ENCODE results near the gene LILRB4. TPM values are rescaled to one million over a fixed set of nuclear protein-coding genes. Genes with fewer than 3 reads are reported as not detected.
"Not testable (repeated sequence)": the region's sequence is repeated elsewhere in the genome, so short reads cannot be mapped to it uniquely, and the experiment has no call there.

LILRB4 gene
- total and polyA plus RNA-seq, 2 donors (not counting 3 experiments of a cell fraction or from before 2014, with no cell fraction given), result not detected

DNA sequence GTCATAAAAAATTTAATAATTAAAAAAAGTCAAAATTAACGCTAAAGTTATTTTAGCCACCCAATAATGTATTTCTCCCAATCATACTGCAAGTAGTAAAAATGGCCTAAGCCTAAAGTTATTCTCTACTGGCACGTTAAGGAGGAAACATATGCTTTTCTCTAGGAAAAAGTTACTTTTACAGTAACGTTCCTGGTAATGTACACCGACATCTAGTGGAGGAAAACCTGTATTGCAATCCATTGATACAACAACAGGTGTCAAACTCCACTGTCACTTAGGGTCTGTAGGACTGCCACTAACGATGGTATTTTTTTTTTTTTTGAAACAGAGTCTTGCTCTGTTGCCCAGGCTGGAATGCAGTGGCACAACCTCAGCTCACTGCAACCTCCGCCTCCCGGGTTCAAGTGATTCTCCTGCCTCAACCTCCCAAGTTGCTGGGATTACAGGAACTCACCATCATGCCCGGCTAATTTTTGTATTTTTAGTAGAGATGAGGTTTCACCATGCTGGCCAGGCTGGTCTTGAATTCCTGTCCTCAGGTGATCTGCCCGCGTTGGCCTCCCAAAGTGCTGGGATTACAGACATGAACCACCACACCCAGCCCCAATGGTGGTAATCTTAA, 13.5 kb downstream of the LILRB4 start:
- H3K9me3 ChIP-seq (replicated peaks; ENCODE audit: control insufficient read depth, insufficient read depth, low read length); H3K4me3 ChIP-seq (replicated peaks in 1 of 3; ENCODE audit: insufficient read depth in 1 of 3, low read depth in 1 of 3, low read length in 3 of 3); H3K27me3 ChIP-seq (ENCODE audit: control insufficient read depth in 2 of 2, insufficient read depth in 2 of 2, low read length in 2 of 2); H3K9ac ChIP-seq (replicated peaks; ENCODE audit: extremely low read depth, insufficient read depth, low read length); dilution Hi-C loops (cut with MboI; ENCODE audit: extremely low pct_ligation_motif_present, low sequenced_read_pairs); H3K27ac ChIP-seq (ENCODE audit: insufficient read depth, low read depth, low read length); H3K4me1 ChIP-seq (ENCODE audit: control insufficient read depth, extremely low read depth, insufficient read depth, low read length); H2AFZ ChIP-seq (ENCODE audit: low read depth, low read length); H3K4me2 ChIP-seq (ENCODE audit: insufficient read depth, low read length); H3K36me3 ChIP-seq (ENCODE audit: control insufficient read depth in 2 of 2, extremely low read depth in 1 of 2, insufficient read depth in 2 of 2, low read length in 2 of 2); H4K20me1 ChIP-seq (replicated peaks; ENCODE audit: control insufficient read depth, extremely low read depth, insufficient read depth, low read length); H3K79me2 ChIP-seq (ENCODE audit: control insufficient read depth, insufficient read depth, low read length); POLR2A ChIA-PET; H3K9me1 ChIP-seq (replicated peaks; ENCODE audit: control insufficient read depth, extremely low read depth, insufficient read depth, low read length); BruUV-seq (replicated peaks): not testable (repeated sequence)
- DNase-seq (ENCODE audit: low read depth, low spot score) (peak; percentile 47), FAIRE-seq (peak; percentile 63)
- intact Hi-C loops (cut with micrococcal nuclease), result loop anchor here (1.0 to 10.0 kb wide), 2 partner anchors 195 to 458 kb away; no protein-coding TSS in a partner anchor
- CTCF ChIA-PET, result interaction anchor here (1.3 to 2.5 kb wide), 3 partner anchors 7 to 456 kb away, joined by 4 to 12 read pairs (median 10); no protein-coding TSS in a partner anchor
- TF ChIP-seq, protein P1, sequence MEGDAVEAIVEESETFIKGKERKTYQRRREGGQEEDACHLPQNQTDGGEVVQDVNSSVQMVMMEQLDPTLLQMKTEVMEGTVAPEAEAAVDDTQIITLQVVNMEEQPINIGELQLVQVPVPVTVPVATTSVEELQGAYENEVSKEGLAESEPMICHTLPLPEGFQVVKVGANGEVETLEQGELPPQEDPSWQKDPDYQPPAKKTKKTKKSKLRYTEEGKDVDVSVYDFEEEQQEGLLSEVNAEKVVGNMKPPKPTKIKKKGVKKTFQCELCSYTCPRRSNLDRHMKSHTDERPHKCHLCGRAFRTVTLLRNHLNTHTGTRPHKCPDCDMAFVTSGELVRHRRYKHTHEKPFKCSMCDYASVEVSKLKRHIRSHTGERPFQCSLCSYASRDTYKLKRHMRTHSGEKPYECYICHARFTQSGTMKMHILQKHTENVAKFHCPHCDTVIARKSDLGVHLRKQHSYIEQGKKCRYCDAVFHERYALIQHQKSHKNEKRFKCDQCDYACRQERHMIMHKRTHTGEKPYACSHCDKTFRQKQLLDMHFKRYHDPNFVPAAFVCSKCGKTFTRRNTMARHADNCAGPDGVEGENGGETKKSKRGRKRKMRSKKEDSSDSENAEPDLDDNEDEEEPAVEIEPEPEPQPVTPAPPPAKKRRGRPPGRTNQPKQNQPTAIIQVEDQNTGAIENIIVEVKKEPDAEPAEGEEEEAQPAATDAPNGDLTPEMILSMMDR (IDR thresholded peaks at IDR 0.05; ENCODE audit: extremely low read depth in 1 of 2, insufficient read depth in 1 of 2, low read depth in 1 of 2, low read length in 2 of 2), result peak; percentile 30 to 61

DNA sequence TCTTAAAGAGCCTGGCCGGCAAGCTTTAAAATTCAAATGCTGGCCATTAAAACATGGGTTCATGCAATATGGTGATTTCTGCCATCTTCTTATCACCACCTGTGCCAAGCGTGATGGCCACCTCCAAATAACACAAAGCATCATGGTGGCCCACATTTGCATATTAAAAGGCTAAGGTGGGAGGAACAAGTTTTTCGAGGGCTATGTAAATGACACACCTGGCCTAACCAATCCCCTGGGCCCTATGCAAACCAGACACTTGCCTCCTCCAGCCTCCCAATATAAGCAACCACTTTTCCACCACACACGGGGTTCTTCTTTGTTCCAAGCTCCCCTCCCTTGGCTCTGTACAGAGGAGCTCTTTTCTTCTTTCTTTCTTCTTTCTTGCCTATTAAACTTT, 14.4 kb downstream of the LILRB4 start:
- DNase-seq (ENCODE audit: low read depth, low spot score), result no peak
- no peak for FAIRE-seq

More for the DNA sequence above, 14.4 kb downstream of the LILRB4 start:
- Histone ChIP-seq H2AFZ (ENCODE audit: low read depth, low read length) (no peak overlapping the region), H4K20me1 (replicated peaks; ENCODE audit: control insufficient read depth, extremely low read depth, insufficient read depth, low read length) (no peaks in the 10 kb centered on the region), H3K27me3 (ENCODE audit: control insufficient read depth in 2 of 2, insufficient read depth in 2 of 2, low read length in 2 of 2) (no peaks in the 10 kb centered on the region), H3K4me2 (ENCODE audit: insufficient read depth, low read length) (no peak overlapping the region), H3K79me2 (ENCODE audit: control insufficient read depth, insufficient read depth, low read length) (no peaks in the 10 kb centered on the region), H3K9me3 (replicated peaks; ENCODE audit: control insufficient read depth, insufficient read depth, low read length) (no peaks in the 10 kb centered on the region), H3K4me3 (replicated peaks in 1 of 3; ENCODE audit: insufficient read depth in 1 of 3, low read depth in 1 of 3, low read length in 3 of 3) (no peak overlapping the region), H3K27ac (ENCODE audit: insufficient read depth, low read depth, low read length) (no peak overlapping the region), H3K9me1 (replicated peaks; ENCODE audit: control insufficient read depth, extremely low read depth, insufficient read depth, low read length) (no peaks in the 10 kb centered on the region), H3K36me3 (ENCODE audit: control insufficient read depth in 2 of 2, extremely low read depth in 1 of 2, insufficient read depth in 2 of 2, low read length in 2 of 2) (no peaks in the 10 kb centered on the region), H3K9ac (replicated peaks; ENCODE audit: extremely low read depth, insufficient read depth, low read length) (no peak overlapping the region), H3K4me1 (ENCODE audit: control insufficient read depth, extremely low read depth, insufficient read depth, low read length) (no peaks in the 10 kb centered on the region)
- dilution Hi-C loops (cut with MboI; ENCODE audit: extremely low pct_ligation_motif_present, low sequenced_read_pairs), result no loop called here
- intact Hi-C loops (cut with micrococcal nuclease), result loop anchor here (10.0 kb wide), 1 partner anchor 458 kb away; no protein-coding TSS in a partner anchor
- BruUV-seq (replicated peaks), result no TSS peak
- ChIA-PET CTCF (interaction anchor here (0.6 to 1.9 kb wide), 3 partner anchors 8 to 202 kb away, joined by 3 to 10 read pairs (median 4); no protein-coding TSS in a partner anchor), POLR2A (no interaction called here)
- no peak for TF ChIP-seq JUN (IDR thresholded peaks at IDR 0.05; ENCODE audit: borderline replicate concordance, insufficient read depth, insufficient read length, low read depth)
- TF ChIP-seq GATA2 (IDR thresholded peaks at IDR 0.05; ENCODE audit: insufficient read depth, insufficient read length, low read depth, low read length), result no peak
- TF ChIP-seq, protein P1 (IDR thresholded peaks at IDR 0.05; ENCODE audit: extremely low read depth in 1 of 2, insufficient read depth in 1 of 2, low read depth in 1 of 2, low read length in 2 of 2), result no peak
- no peak for TF ChIP-seq POLR2A (IDR thresholded peaks at IDR 0.05; ENCODE audit: low read depth, low read length)
- TF ChIP-seq, protein P2, sequence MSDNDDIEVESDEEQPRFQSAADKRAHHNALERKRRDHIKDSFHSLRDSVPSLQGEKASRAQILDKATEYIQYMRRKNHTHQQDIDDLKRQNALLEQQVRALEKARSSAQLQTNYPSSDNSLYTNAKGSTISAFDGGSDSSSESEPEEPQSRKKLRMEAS (IDR thresholded peaks at IDR 0.05; ENCODE audit: insufficient read depth, insufficient read length), result no peak
- no peak for TF ChIP-seq MYC (IDR thresholded peaks at IDR 0.05; ENCODE audit: low read depth, low read length)
- no peak for TF ChIP-seq FOS (IDR thresholded peaks at IDR 0.05; ENCODE audit: borderline replicate concordance, insufficient read depth, low read length)
- no peak for TF ChIP-seq POLR2AphosphoS5 (IDR thresholded peaks at IDR 0.05; ENCODE audit: insufficient read depth, low read depth, low read length)
- no peak for TF ChIP-seq EZH2 (IDR thresholded peaks at IDR 0.05; ENCODE audit: borderline replicate concordance, low read depth, low read length, severe bottlenecking)
